Stomach (tissue), 9 donors: Measurements from ENCODE around the gene NTNG1. TPM values are rescaled to one million over a fixed set of nuclear protein-coding genes. Genes with fewer than 3 reads are reported as not detected.

Source experiments
- DNase-seq, 2 donors: peaks; one replicate each; pipeline versions ENCODE4 v3.0.0 to v3.0.0-alpha.2; 2013 to 2019
- H3K27ac ChIP-seq, 5 donors: fragments of 200-600 bp in 4 of 5; sonication (generic) in 4 of 5; one replicate each; pipeline ENCODE4 v1.5.1; 2013 to 2019; ENCODE audit warnings: mild to moderate bottlenecking in 1 of 5, moderate library complexity in 1 of 5
- H3K27me3 ChIP-seq, 3 donors: fragments of 200-600 bp; sonication (generic); one replicate each; pipeline ENCODE4 v1.5.1; 2017 to 2019; ENCODE audit warnings: mixed run types in 1 of 3
- H3K36me3 ChIP-seq, 4 donors: fragments of 200-600 bp; sonication (generic); 1 replicate in 3 of 4; 2 replicates in 1 of 4; pipeline ENCODE4 v1.5.1; 2016 to 2019
- H3K4me1 ChIP-seq, 4 donors: fragments of 200-600 bp; sonication (generic); one replicate each; pipeline ENCODE4 v1.5.1; 2016 to 2019
- H3K4me3 ChIP-seq, 4 donors: fragments of 200-600 bp; sonication (generic) in 3 of 4; one replicate each; pipeline ENCODE4 v1.5.1; 2016 to 2019; ENCODE audit warnings: mild to moderate bottlenecking in 1 of 4
- H3K9me3 ChIP-seq, 4 donors: fragments of 200-600 bp; sonication (generic); one replicate each; pipeline ENCODE4 v1.5.1; 2016 to 2019
- CTCF ChIP-seq, 7 experiments: fragments of 450-650 bp in 4 of 7; fragments of 200-600 bp in 3 of 7; sonication (generic) in 3 of 7; IDR thresholded peaks; one replicate each; pipeline ENCODE4 v1.5.1; 2016 to 2019; ENCODE audit warnings: antibody characterized with exemption in 7 of 7, control low read depth in 2 of 7, mild to moderate bottlenecking in 1 of 7
- EP300 ChIP-seq: sonication (generic); formaldehyde crosslinking; IDR thresholded peaks from one replicate; pipeline ENCODE4 v1.6.1; 2017; ENCODE audit warnings: antibody characterized with exemption
- POLR2A ChIP-seq, 4 donors: fragments of 450-650 bp; IDR thresholded peaks; one replicate each; pipeline ENCODE4 v1.6.1; 2016; ENCODE audit warnings: antibody characterized with exemption in 4 of 4, control low read depth in 2 of 4, mild to moderate bottlenecking in 1 of 4, moderate library complexity in 1 of 4
- POLR2AphosphoS5 ChIP-seq, 3 donors: sonication (generic); formaldehyde crosslinking; IDR thresholded peaks; one replicate each; pipeline ENCODE4 v1.6.1; 2016; ENCODE audit warnings: antibody characterized with exemption in 3 of 3
- WGBS, 5 donors: extraction: QIAGEN DNeasy Blood & Tissue Kit in 3 of 5; methylation state at CpG; one replicate each; pipeline versions ENCODE4 v1.1.5 to v1.1.7; 2013 to 2018; 5-methylcytosine and 5-hydroxymethylcytosine counted together
- intact Hi-C: fragments of 100-400 bp; cut with DNase I; formaldehyde crosslinking; loops from one replicate; pipeline ENCODE4 v1.15.1; 2023; ENCODE audit warnings: low total_unique reads
- polyA plus RNA-seq, 3 donors: library from polyadenylated mRNA; stranded (reverse); fragments of 200-250 nt; gene quantifications; one replicate each; pipeline ENCODE4 v1.2.3, GENCODE V29; 2013
- total RNA-seq, 5 donors: library from RNA; depleted of rRNA; stranded (reverse); fragments of >200 nt; gene quantifications; one replicate each; pipeline versions ENCODE4 v1.1.0 to v1.2.3, GENCODE V29; 2014 to 2016
- donor health status: healthy with polysubstance abuse.
- donor health status: Bipolar disorder and iron deficiency.
- donor health status: healthy.

Gene NTNG1
- total and polyA plus RNA-seq, 8 donors, result 0.23 to 2.0 (median 0.58) TPM; not detected in 3

GRCh38 chr1:107481756-107482384, 341.0 kb downstream of the NTNG1 start:
- no peak overlapping the region for H3K27ac ChIP-seq
- DNase-seq, result no peak
- H3K36me3 ChIP-seq, result no peaks in the 10 kb centered on the region
- peaks cover 0 to 22% (median 9%) of the 10 kb centered on the region in 3 donors for H3K27me3 ChIP-seq
- intact Hi-C loops, result no loop called here
- H3K4me3 ChIP-seq, result no peak overlapping the region
- H3K4me1 ChIP-seq, result peaks cover 0 to 11% (median 4%) of the 10 kb centered on the region in 4 donors
- no peak for TF ChIP-seq EP300
- TF ChIP-seq CTCF (IDR thresholded peaks at IDR 0.05), result no peak
- TF ChIP-seq POLR2A (IDR thresholded peaks at IDR 0.05), result no peak
- TF ChIP-seq POLR2AphosphoS5 (IDR thresholded peaks at IDR 0.05), result no peak
- 34 to 69% (median 52%) methylated on average over 3 of the region's 3 CpGs for WGBS, 5 donors
- no peaks in the 10 kb centered on the region for H3K9me3 ChIP-seq

DNA sequence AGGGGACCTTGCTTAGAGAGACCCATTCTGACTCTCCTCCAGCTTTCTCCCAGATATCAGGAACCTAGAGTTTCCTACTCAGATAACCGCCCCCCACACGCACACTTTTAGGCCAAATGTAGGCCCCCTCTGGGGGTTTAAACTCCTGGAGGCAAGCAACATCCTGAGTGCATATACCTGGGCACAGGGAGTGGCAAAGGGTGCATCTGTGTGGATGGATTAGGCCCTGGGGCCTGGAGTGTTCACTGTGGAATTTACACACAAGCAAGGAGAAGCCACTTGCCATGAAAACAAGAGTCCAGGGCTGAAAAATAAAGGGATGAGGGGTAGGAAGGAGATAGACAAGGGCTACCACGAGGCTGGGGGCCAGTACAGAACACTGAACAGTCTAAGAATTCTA, 343.1 kb downstream of the NTNG1 start:
- DNase-seq, result no peak
- Histone ChIP-seq H3K36me3 (no peaks in the 10 kb centered on the region), H3K27me3 (peaks cover 0 to 22% (median 9%) of the 10 kb centered on the region in 3 donors), H3K4me3 (no peak overlapping the region), H3K4me1 (peaks cover 0 to 11% (median 4%) of the 10 kb centered on the region in 4 donors), H3K27ac (no peak overlapping the region), H3K9me3 (no peaks in the 10 kb centered on the region)
- TF ChIP-seq POLR2A (IDR thresholded peaks at IDR 0.05) (no peak), CTCF (IDR thresholded peaks at IDR 0.05) (no peak), EP300 (no peak)
- intact Hi-C loops, result no loop called here
- WGBS, 5 donors, result 54 to 73% (median 65%) methylated on average over 3 of the region's 3 CpGs

DNA sequence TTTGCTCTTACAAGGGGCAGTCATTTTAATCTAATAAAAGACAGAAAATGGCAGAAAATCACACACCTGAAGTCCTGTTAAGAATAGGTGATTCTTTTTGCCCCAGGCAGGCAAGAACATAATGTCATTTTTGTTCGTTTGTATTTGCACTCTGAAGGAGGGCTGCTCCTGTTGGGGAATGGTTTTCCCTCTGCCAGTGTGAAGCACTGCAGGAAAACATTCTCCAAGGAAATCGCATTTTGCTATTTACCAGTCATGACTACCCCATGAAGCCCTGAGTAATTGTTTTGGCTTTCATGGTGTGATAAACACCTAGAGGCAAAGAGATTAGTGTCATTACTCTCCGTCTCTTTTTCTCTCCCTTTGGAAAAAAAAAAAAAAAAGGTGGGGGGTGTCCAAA, 345.5 kb downstream of the NTNG1 start:
- 26 to 42% (median 34%) methylated on average over 3 of the region's 3 CpGs for WGBS, 5 donors
- Histone ChIP-seq H3K4me3 (no peak overlapping the region), H3K9me3 (no peaks in the 10 kb centered on the region), H3K36me3 (no peaks in the 10 kb centered on the region), H3K27me3 (peaks cover 0 to 4% (median 0%) of the 10 kb centered on the region in 3 donors), H3K27ac (no peak overlapping the region), H3K4me1 (no peaks in the 10 kb centered on the region)
- no peak for TF ChIP-seq POLR2A (IDR thresholded peaks at IDR 0.05)
- TF ChIP-seq CTCF (IDR thresholded peaks at IDR 0.05), result no peak
- no peak for TF ChIP-seq EP300
- TF ChIP-seq POLR2AphosphoS5 (IDR thresholded peaks at IDR 0.05), result no peak
- intact Hi-C loops, result no loop called here
- DNase-seq, result no peak

DNA sequence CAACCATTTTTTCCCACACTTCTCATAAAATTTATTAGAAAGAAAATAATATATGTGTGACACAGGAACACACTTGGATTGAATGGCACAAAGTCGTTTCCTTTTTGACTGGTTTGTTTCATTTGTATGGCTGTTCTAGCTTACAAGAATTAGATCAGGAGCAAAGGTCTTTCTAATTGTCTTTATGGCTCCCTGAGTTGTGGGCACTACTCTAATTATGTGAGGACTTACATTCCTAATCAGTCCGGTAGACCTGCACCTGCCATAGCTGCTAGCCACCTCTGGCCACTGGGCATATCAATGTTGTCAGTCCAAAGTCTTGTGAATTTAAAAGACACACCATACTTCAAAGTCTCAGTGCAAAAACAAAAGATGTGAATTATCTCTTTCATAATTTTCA, 346.7 kb downstream of the NTNG1 start:
- TF ChIP-seq POLR2AphosphoS5 (IDR thresholded peaks at IDR 0.05) (no peak), POLR2A (IDR thresholded peaks at IDR 0.05) (no peak), EP300 (no peak), CTCF (IDR thresholded peaks at IDR 0.05) (no peak)
- H3K4me3 ChIP-seq, result no peak overlapping the region
- H3K27me3 ChIP-seq, result peaks cover 0 to under 1% (median 0%) of the 10 kb centered on the region in 3 donors
- intact Hi-C loops, result no loop called here
- no peak overlapping the region for H3K27ac ChIP-seq
- H3K4me1 ChIP-seq, result no peaks in the 10 kb centered on the region
- no peaks in the 10 kb centered on the region for H3K9me3 ChIP-seq
- no peak for DNase-seq
- WGBS, 5 donors, result 23 to 77% (median 60%) methylated on average over 2 of the region's 2 CpGs
- no peaks in the 10 kb centered on the region for H3K36me3 ChIP-seq
